ENCODE data around the gene SMTNL2.

Gene SMTNL2

GRCh38 chr17:4554997-4555799 is 29.1 kb upstream of the SMTNL2 start, which contains the start of gene MYBBP1A:
TSS of gene MYBBP1A (minus strand) at chr17:4555384. CDS start at chr17:4555324, 60 bp downstream.
- H3K9me3 Mint-ChIP-seq: no peaks in the 10 kb centered on the region
- peak within 1 kb of the TSS; percentile 96 for H3K4me3 Mint-ChIP-seq
- H3K4me1 Mint-ChIP-seq: peaks cover 22% of the 10 kb centered on the region
- no peaks in the 10 kb centered on the region for H3K27me3 Mint-ChIP-seq
- peak within 1 kb of the TSS; percentile 94 for H3K27ac Mint-ChIP-seq
- H3K36me3 Mint-ChIP-seq: peaks cover 9% of the 10 kb centered on the region

DNA sequence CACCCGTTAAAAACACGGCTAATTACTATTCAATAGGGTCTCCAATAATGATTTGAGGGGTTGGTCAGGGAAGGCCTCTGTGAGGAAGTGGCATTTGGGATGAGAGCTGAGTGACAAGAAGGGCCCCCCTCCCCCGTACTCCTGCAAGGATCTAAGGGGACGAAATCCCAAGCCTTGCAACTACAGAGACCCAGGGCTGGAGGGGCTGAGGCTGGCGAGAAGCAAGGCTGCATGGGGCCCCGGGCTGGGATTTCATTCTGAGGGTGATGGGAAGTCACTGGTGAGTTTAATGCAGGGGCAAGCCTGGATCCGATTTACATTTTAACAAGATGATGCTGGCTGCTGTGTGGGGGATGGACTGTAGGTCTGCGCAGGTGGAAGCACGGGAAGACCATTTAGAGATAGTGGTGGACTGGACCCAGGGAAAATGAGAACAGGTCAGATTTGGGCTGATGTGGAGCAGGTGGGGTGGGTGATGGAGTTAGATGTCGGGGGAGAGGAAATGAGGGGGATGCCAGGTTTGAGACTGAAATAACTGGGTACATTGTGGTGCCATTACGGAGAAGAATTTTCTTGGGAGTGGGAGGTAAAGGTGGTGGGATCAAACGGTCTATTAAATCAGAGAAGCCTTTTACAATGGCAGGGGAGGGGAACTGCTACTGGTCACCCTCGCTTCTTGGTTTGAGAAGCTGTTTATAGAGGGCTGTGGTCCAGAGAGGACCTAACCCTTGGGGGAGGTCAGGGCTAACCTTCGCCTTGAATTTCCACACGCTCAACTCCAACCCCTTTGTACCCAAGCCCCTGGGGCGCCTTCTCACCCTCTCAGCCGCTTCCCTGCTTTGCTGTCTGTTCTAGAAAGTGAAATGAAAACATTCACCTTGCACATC is 28.2 kb upstream of the SMTNL2 start:
- Mint-ChIP-seq H3K9me3 (no peaks in the 10 kb centered on the region), H3K4me3 (peak overlapping the region; percentile 96), H3K4me1 (peaks cover 22% of the 10 kb centered on the region), H3K36me3 (peaks cover 9% of the 10 kb centered on the region), H3K27ac (peak overlapping the region; percentile 94), H3K27me3 (no peaks in the 10 kb centered on the region)

GRCh38 chr17:4556996-4557395 is 27.3 kb upstream of the SMTNL2 start:
- Mint-ChIP-seq H3K4me3 (no peak overlapping the region), H3K27me3 (no peaks in the 10 kb centered on the region), H3K4me1 (peaks cover 25% of the 10 kb centered on the region)

GRCh38 chr17:4557626-4558346 is 26.5 kb upstream of the SMTNL2 start:
- H3K27ac Mint-ChIP-seq: no peak overlapping the region
- H3K4me1 Mint-ChIP-seq: peaks cover 33% of the 10 kb centered on the region
- H3K4me3 Mint-ChIP-seq: no peak overlapping the region
- no peaks in the 10 kb centered on the region for H3K9me3 Mint-ChIP-seq
- H3K36me3 Mint-ChIP-seq: peaks cover 9% of the 10 kb centered on the region
- no peaks in the 10 kb centered on the region for H3K27me3 Mint-ChIP-seq

More at GRCh38 chr17:4556996-4557395, 27.3 kb upstream of the SMTNL2 start:
- Mint-ChIP-seq H3K36me3 (peaks cover 9% of the 10 kb centered on the region), H3K9me3 (no peaks in the 10 kb centered on the region), H3K27ac (no peak overlapping the region)

GRCh38 chr17:4558347-4558971 is 25.9 kb upstream of the SMTNL2 start:
- Mint-ChIP-seq H3K4me1 (peaks cover 40% of the 10 kb centered on the region), H3K27ac (no peak overlapping the region), H3K36me3 (peaks cover 9% of the 10 kb centered on the region)

DNA sequence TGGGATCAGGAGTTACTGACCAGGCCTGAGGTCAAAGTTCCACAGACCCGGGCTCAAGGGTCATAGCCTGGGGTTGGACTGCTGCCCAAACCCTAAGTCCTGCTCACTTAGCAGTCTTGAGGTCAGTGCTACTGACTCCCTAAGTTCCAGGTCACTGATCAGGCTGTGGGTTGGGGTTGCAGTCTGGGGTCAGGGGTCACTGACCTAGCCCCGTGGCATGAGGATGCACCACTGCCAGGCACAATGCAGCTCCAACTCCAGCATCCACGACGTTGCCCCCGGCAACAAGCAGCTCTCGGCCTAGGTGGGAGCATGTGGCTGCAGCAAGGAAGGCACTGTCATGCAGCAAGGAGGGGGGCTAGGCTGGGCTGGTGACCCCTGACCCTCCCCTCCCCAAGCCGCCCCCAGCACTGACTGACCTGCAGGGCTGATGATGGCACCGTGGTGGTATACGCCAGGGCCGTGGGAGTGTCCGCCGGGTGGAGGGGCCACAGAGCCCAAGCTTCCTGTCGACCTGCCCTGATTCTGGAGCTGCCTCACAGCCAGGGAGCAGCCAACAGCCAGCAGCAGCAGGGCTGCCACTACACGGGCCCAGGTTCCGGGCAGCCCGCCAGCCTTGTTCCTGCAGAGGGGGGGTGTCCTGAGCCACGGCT is 25.1 kb upstream of the SMTNL2 start:
- peaks cover 37% of the 10 kb centered on the region for H3K4me1 Mint-ChIP-seq
- no peak overlapping the region for H3K4me3 Mint-ChIP-seq
- no peaks in the 10 kb centered on the region for H3K9me3 Mint-ChIP-seq
- no peak overlapping the region for H3K27ac Mint-ChIP-seq
- H3K27me3 Mint-ChIP-seq: no peaks in the 10 kb centered on the region
- H3K36me3 Mint-ChIP-seq: peaks cover 5% of the 10 kb centered on the region

More at GRCh38 chr17:4558347-4558971, 25.9 kb upstream of the SMTNL2 start:
- H3K4me3 Mint-ChIP-seq: no peak overlapping the region
- no peaks in the 10 kb centered on the region for H3K9me3 Mint-ChIP-seq
- no peaks in the 10 kb centered on the region for H3K27me3 Mint-ChIP-seq

DNA sequence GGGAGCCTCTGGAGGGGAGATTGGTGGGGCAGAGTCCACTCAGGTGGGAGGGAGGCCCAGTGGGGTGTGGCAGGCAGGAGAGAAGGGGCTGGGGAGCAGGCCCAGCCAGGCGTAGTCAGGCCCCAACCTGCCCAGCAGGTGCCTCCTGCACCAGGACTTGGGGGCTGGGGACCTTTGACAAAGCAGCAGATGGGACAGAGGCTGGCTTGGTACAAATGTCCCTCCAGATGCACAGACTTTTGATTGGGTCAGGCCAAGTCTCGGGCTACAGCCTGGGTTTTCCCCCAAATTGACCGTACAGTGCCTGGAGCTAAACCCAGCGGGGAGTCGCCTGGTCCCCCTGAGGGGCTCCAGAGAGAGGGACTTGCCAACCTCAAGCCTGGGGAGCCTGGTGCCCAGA is 24.4 kb upstream of the SMTNL2 start:
- Mint-ChIP-seq H3K27me3 (no peaks in the 10 kb centered on the region), H3K4me1 (peaks cover 33% of the 10 kb centered on the region), H3K27ac (no peak overlapping the region), H3K36me3 (no peaks in the 10 kb centered on the region), H3K9me3 (no peaks in the 10 kb centered on the region), H3K4me3 (no peak overlapping the region)

GRCh38 chr17:4560421-4560820 is 23.9 kb upstream of the SMTNL2 start, which contains the start of gene GGT6:
TSS of gene GGT6 (minus strand) at chr17:4560577. CDS start at chr17:4560521, 56 bp downstream.
- Mint-ChIP-seq H3K9me3 (no peaks in the 10 kb centered on the region), H3K36me3 (no peaks in the 10 kb centered on the region), H3K27me3 (no peaks in the 10 kb centered on the region), H3K4me1 (peaks cover 34% of the 10 kb centered on the region), H3K27ac (no peak within 1 kb of the TSS), H3K4me3 (no peak within 1 kb of the TSS)

GRCh38 chr17:4560837-4561256 is 23.5 kb upstream of the SMTNL2 start:
- Mint-ChIP-seq H3K9me3 (no peaks in the 10 kb centered on the region), H3K4me1 (peaks cover 34% of the 10 kb centered on the region), H3K27me3 (no peaks in the 10 kb centered on the region), H3K4me3 (no peak overlapping the region), H3K27ac (no peak overlapping the region), H3K36me3 (no peaks in the 10 kb centered on the region)

- Mint-ChIP-seq H3K36me3 (no peaks in the 10 kb centered on the region), H3K4me3 (peak overlapping the region; percentile 33), H3K27ac (peak overlapping the region; percentile 51), H3K27me3 (no peaks in the 10 kb centered on the region), H3K4me1 (peaks cover 31% of the 10 kb centered on the region), H3K9me3 (no peaks in the 10 kb centered on the region)
Measured at GRCh38 chr17:4562015-4562969, 22.0 kb upstream of the SMTNL2 start.

- Mint-ChIP-seq H3K4me1 (peaks cover 31% of the 10 kb centered on the region), H3K36me3 (no peaks in the 10 kb centered on the region), H3K27ac (no peak overlapping the region), H3K4me3 (no peak overlapping the region), H3K27me3 (no peaks in the 10 kb centered on the region), H3K9me3 (no peaks in the 10 kb centered on the region)
Measured at GRCh38 chr17:4565209-4566141, 18.9 kb upstream of the SMTNL2 start.

- Mint-ChIP-seq H3K4me3 (no peak overlapping the region), H3K27ac (no peak overlapping the region), H3K27me3 (no peaks in the 10 kb centered on the region), H3K9me3 (no peaks in the 10 kb centered on the region), H3K4me1 (peaks cover 29% of the 10 kb centered on the region), H3K36me3 (no peaks in the 10 kb centered on the region)
Measured at GRCh38 chr17:4566785-4567184, 17.5 kb upstream of the SMTNL2 start.

GRCh38 chr17:4569591-4569990 is 14.7 kb upstream of the SMTNL2 start:
- H3K36me3 Mint-ChIP-seq: no peaks in the 10 kb centered on the region
- H3K9me3 Mint-ChIP-seq: no peaks in the 10 kb centered on the region
- peaks cover 22% of the 10 kb centered on the region for H3K4me1 Mint-ChIP-seq
- H3K27ac Mint-ChIP-seq: no peak overlapping the region
- H3K27me3 Mint-ChIP-seq: no peaks in the 10 kb centered on the region
- no peak overlapping the region for H3K4me3 Mint-ChIP-seq

Measured in activated naive CD4-positive, alpha-beta T cell treated with anti-CD3 and anti-CD28 coated beads, Interleukin-2, amount 50 U/mL, for 24 hours (primary cell).